ENCODE results near the gene SLC27A1. TPM values are rescaled to one million over a fixed set of nuclear protein-coding genes. Genes with fewer than 3 reads are reported as not detected.

Gene SLC27A1
- total and polyA plus RNA-seq, 9 of the 15 experiments (the other 6 are each of a cell fraction or from before 2014, with no cell fraction given), result 0.06 to 3.0 (median 1.1) TPM

GRCh38 chr19:17450264-17451075 is 19.9 kb upstream of the SLC27A1 start (continued):
- TF ChIP-seq ZFPM2 (CRISPR knock-in tag; IDR thresholded peaks at IDR 0.05) (no peak), PHB2 (IDR thresholded peaks at IDR 0.05; ENCODE audit: low read depth) (no peak), RBM39 (optimal IDR thresholded peaks at IDR 0.05; ENCODE audit: low read depth, low read length) (no peak), PYGO2 (tag; IDR thresholded peaks at IDR 0.05) (no peak), HSF4 (CRISPR knock-in tag; IDR thresholded peaks at IDR 0.05; ENCODE audit: borderline replicate concordance) (no peak), MTA1 (IDR thresholded peaks at IDR 0.05; ENCODE audit: borderline replicate concordance) (no peak), CBFA2T2 (conservative IDR thresholded peaks at IDR 0.05) (no peak), MLLT1 (IDR thresholded peaks at IDR 0.05) (peak in 1 of 2 experiments; percentile 54; a peak in 1 of 4 replicates), CREBBP (IDR thresholded peaks at IDR 0.05; ENCODE audit: low read depth, low read length) (no peak), ZNF584 (CRISPR knock-in tag; IDR thresholded peaks at IDR 0.05; ENCODE audit: low read depth) (no peak), NKRF (IDR thresholded peaks at IDR 0.05; ENCODE audit: borderline replicate concordance) (0 out of 2 replicates have a peak, but pooled peaks have one; percentile 23), FUS (optimal IDR thresholded peaks at IDR 0.05; ENCODE audit: low read depth, low read length) (no peak), ZNF408 (CRISPR knock-in tag; IDR thresholded peaks at IDR 0.05; ENCODE audit: low read depth) (no peak), ZNF77 (CRISPR knock-in tag; IDR thresholded peaks at IDR 0.05) (no peak), TRIM25 (IDR thresholded peaks at IDR 0.05; ENCODE audit: borderline replicate concordance) (no peak), ZNF12 (CRISPR knock-in tag; IDR thresholded peaks at IDR 0.05) (no peak), ZBTB8A (IDR thresholded peaks at IDR 0.05; ENCODE audit: partially characterized antibody) (no peak), E2F1 (CRISPR knock-in tag; IDR thresholded peaks at IDR 0.05) (no peak), LARP7 (IDR thresholded peaks at IDR 0.05) (0 out of 2 replicates have a peak, but pooled peaks have one; percentile 57), SUPT5H (IDR thresholded peaks at IDR 0.05) (no peak), ATF4 (CRISPR knock-in tag; IDR thresholded peaks at IDR 0.05) (no peak), BCOR (IDR thresholded peaks at IDR 0.05) (peak; percentile 87), ZNF239 (CRISPR knock-in tag; IDR thresholded peaks at IDR 0.05) (no peak)
